GM21825 (cell line): Measurements from ENCODE around the gene MYO10.

Experiments used
- ATAC-seq: cut with Tn5 transposase; IDR thresholded peaks from one replicate; pipeline ENCODE4 v1.9.1; 2021; ENCODE audit warnings: mild to moderate bottlenecking, moderate library complexity; ENCODE audit not compliant: unreplicated experiment

The MYO10 gene

DNA sequence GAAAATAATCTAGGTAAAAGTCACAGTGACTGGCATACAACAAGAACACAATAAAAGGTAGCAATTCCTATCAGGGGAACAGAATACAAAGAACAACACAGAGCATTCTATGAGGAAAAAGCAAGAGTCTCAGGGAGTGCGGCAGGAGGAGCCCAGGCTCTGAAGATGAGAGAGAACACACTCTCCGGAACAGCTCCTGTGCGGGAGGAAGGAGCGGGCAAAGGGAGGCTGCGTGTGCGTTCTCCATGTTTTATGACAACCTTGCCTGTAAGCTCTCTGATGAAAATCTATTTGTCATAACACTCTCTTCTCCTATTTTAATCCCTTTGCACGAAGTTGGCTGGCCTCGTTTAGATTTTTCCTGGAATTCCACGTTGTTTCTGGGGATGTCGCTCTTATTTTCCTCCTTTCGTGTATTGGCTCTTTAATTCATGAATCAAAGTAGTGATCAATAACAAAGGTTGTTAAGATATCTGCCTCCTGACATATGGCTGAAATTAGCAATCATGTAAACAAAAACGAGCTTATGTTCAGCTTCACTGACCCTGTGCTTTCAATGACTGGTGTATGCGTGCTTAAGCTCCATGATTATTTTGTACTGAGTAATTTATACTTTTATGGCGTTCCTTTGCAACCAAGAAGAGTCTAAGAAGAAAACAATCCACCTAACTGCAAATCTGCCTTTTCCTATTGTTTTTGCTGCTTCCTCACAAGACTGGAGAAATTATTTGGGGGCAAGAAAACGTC, 109.5 kb downstream of the MYO10 start:
- no peak for ATAC-seq

DNA sequence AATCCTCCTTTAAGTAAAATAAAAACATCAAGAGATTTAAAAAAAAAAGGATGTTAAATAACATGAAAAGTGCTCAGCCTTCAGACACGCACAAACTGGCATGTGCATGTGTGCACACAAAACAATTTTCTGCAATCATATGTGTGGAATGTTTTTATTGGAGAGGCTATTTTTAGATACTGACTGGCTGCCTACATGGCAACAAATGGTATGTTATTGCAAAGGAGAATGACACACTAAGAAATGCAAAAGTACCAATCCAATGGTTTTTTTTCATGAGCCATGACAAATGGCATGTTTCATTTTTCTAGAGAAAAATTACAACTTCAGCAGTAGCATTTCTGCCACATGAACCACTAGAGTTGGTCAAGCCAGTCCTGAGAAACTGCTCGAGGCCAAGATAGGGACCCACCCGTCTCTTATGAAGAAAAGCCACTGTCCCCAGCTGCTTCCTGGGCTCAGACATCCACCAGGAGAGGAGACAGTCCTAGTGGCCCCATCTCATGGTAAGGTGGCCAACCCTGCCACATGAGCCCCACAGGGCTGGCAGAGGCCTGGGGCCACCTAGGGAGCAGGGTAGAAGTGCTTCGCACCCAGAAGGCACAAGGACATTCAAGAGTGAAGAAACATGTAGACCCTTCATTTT, 116.4 kb downstream of the MYO10 start:
- ATAC-seq, result no peak

DNA sequence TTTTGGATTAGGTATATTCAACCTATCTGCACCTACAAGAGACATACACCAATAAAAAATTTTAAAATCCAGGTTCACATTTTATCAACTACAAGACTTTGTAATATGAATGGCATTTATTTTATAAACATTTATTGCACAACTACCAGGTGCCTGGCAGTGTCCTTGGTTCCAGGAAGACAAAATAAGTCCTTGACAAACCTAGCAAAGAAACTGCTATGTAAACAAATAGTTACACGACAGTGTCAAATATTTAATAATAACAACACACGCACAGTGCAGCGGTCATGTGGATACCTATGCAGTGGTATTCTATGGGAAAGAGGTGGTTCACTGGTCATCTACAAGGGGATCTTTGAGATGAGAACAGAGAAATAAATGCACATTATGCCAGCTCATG, 120.7 kb downstream of the MYO10 start:
- ATAC-seq, result no peak

DNA sequence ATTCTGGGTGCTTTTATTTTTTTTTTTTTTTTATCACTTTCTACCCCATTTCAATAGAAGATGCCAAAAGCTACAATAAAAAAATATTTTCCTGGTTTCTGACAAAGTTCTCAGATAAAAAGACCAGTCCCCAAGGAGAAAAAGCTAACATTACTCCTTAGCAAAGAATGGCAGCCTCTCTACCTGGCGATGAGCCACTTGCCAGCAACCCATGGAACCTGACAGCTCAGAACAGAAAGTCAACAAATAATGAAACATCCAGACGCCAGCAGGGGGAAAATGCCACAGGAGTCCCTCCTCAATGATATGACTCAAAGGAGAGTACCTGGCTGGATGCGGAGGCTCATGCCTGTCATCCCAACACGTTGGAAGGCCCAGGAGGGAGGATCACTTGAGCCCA, 123.2 kb downstream of the MYO10 start:
- ATAC-seq, result no peak

DNA sequence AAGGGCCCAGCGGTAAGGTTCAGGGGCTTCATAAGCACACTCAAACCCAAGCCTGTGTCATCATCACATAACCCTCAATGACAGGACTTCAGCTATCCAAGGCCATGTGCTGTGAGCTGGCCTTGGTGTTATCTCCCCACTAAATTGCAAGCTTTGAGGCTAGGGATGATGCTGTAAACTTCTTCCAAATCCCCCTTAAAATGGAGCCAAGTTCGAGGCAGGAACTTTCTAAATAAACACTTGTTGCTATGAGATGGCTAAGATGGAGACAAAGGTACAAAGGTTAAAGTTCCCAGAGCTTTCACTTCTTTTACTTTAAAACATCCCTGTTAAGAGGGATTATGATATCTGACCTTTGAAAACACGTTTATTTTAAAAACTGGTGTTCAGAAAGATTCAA, 123.6 kb downstream of the MYO10 start:
- no peak for ATAC-seq

DNA sequence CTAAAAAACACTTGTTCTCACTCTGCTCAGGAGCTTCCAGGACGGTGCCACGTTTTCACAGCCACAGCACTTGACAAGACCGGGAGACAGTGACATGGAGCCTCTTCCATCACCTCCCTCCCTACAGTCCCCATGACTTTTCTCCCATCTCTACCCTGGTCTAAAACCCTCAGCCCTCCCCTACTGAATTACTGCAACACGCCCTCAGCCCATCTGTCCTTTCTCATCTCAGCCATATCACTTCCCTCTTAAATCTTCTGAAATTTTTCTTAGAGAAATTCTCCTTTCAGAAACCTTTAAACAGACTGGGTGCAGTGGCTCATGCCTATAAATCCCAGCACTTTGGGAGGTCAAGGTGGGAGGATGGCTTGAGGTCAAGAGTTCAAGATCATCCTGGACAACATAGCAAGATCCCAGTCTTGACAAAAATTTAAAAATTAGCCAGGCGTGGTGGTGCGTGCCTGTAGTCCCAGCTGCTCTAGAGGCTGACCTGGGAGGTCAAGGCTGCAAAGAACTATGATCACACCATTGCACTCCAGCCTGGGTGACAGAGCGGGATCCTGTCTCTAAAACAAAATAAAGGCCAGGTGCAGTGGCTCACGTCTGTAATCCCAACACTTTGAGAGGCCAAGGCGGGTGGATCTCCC, 125.8 kb downstream of the MYO10 start:
- ATAC-seq, result no peak

DNA sequence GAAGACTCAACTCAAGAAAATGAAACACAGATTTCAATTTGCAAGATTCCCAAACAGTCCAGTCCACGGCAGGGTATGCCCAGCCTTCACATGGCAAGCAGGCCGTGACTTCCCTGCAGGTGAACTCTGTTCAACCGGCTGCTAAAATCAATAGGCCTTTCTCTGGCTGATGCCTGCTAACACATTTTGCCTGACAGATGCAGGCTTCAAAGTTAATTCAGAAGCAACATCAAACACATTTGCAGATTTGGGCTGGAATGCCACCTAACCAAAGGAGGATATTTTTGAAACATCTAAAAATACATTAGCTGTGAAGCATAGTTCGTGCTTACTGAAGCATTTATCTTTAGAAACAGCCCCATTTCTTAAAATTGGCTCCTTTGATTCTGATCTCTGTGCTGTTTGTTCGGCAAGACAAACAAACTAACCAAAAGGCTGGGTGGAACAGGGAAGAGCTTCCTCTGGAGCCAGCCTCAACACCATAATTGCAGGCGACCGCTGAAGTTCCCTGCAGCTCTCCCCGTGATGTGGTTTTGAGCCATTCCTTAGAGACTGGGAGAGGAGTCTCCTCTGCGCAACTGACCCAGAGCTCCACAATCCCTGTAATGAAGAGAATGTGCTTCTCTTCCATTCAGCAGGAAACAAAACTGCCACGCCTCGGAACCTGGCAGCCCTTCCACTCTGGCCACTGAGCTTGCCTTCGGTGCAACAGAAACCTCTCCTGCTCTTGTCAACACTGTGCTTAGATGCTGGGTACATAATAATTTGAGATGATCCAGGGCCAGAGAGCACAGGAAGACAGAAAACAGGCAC, 126.5 kb downstream of the MYO10 start:
- ATAC-seq, result no peak

DNA sequence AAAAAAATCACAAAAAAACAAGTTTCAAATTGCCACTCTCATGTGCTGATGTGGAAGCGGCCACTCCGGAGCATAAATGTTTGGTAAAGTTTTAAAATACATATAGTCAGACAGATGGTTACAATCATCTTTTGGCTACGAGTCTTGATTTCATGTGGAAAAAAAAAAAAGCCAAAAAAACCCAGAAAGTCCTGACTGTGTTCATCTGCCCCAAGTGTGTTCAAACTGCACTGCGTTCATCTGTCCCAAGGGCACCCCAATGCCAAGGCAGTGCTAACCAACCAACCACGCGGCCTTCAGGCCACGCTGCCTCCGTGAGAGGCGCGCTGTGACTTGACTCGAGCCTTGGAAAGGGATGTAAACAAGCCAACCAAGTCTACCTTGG, 127.1 kb downstream of the MYO10 start:
- ATAC-seq, result no peak

DNA sequence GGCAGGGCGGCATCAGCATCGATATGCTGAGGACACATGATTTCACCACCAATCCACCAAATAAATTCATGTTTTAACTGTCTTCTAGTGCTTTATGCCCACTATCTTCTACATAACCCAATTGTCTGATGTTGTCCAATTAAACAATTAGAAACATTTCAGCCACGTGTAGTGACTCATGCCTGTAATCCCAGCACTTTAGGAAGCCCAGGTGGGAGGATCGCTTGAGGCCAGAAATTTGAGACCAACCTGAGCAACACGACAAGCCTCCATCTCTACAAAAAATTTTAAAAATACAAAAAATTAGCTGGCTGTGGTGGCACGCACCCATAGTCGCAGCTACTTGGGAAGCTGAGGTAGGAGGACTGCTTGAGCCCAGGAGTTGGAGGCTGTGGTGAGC, 128.1 kb downstream of the MYO10 start:
- ATAC-seq, result no peak

DNA sequence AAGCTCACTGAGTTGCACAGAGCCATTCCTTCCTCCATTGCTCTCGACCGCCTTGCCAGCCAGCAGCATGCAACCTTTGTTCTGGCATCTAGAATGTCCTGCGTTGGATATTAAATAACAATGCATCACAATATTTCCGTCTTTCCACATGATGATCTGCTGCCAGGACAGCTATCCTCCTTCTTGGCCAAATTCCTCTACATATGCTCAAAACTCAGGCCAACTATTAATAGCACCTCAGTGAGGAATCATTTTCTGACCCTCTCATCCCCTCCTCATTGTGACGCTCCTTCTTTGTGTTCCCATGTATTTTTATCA, 128.6 kb downstream of the MYO10 start:
- ATAC-seq, result no peak

DNA sequence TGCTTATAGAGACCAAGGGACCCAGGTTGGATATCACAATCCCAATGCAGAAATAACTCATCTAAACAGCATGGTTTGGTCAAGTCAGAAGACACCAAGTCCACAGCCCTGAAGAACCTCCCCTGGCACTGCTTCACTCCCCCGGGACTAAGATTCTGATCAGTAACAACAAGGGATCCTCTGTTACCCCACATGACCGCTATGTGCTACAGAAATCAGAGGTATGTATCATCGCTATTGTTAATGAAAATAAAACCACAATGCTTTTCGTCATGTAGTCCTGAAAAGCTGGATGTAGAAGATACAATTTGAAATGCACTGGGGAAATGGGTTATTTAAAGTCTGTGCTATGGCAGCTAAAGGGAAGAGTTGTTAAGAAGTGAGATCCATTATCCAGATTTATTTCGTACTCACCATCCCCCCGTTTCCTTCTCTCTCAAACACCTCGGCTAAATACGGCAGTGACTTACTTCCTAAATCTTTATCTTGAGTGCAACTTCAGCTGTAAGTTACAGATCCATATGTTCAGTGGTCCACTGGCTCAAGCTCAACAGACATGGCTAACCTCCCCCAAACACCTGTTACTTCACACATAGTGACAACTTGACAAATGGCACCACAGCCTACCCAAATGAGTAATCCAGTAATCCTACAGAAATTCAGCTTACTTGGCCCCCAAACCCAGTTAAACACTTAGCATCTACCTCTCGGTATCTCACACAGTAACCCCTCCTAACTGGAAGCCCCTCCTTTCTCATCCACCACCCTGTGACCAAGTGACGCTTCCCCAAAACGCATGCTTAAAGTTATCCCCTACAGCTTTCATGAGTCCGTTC, 129.2 kb downstream of the MYO10 start:
- no peak for ATAC-seq

DNA sequence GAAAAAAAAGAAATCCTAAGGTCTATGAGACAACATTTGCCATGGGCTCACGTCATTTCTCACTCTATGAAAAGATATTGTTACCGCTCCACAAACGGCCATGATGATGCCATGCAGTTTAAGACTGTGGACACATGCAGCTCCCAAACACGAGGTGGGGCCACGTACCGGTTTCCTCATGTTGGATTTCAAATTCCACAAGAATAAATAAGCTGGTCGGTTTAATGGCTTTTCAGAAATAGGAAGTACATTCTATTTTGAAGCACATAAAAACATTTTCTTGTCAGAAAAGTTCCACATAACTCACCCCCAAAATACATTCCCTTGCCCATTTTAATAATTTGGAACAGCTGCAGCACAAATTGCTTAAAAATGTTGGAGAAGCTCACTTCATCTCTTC, 130.6 kb downstream of the MYO10 start:
- no peak for ATAC-seq

DNA sequence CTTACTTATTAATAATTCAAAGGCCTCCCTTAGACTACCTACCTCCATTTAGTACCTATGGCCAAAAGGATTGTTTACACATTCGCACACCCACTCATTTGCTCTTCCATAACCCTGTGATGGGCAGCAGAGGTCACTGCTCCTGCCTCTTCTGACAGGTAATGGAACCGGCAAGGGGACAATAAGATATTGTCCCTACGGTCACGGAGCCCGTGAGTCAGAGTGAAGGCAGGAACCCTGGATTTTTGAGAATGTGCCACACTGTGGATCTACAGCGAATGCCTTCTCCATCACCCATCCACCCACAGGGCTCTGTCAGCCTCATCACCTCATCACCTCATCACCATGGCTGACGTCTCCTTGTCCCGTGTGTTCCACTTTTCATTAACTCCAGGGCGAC, 132.3 kb downstream of the MYO10 start:
- no peak for ATAC-seq

DNA sequence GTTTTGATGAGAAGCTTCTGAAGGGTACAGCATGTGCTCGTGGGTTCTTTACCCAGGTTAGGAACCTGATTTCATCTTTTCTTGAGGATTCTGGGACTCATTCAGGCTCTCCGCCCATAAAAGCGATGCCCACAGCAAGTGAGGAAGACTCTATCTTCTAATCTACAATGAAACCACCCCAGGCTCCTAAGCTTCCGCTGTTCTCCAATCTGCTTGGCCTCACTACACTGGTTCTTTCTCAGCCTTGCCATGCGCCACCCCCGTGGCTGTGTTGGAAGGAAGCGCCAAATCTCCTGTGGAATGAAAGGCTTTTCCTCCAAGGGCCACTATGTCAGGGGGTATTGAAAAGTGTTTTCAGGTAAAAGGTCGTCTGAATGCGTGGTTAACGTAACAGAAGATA, 135.6 kb downstream of the MYO10 start:
- ATAC-seq, result no peak

DNA sequence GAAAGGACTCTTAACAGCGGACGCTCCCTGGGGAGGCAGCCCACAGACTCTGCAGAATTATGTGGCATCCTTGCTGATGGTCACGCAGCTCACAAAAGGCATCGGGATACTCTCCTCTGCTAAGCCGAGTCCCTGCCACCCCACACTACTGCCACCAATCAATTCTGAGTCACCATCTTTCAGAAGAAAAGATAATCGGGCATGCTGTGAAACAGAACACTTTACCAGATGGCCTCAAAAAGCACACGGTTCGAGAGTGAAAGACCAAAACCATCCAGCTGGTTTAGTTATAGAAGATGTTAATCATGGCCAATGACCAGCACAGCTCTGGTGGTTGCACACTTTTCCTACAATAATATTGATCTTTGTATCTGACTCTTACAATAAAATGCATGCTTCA, 136.3 kb downstream of the MYO10 start:
- no peak for ATAC-seq

DNA sequence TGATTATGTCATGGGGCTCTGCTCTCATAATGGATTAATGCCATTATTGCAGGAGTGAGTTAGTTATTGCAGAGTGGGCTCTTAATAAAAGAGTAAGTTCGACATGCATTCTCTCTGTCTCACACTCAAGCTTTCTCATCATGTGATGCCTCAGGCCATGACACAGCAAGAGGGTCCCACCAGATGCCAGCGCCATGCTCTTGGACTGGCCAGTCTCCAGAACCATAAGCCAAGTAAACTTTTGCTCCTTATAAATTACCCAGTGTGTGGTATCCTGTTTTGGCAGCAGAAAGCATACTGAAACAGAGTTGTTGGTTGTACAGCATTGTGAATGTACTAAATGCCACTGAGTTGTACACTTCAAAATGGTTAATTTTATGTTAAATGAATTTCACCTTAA, 138.1 kb downstream of the MYO10 start:
- ATAC-seq, result no peak

DNA sequence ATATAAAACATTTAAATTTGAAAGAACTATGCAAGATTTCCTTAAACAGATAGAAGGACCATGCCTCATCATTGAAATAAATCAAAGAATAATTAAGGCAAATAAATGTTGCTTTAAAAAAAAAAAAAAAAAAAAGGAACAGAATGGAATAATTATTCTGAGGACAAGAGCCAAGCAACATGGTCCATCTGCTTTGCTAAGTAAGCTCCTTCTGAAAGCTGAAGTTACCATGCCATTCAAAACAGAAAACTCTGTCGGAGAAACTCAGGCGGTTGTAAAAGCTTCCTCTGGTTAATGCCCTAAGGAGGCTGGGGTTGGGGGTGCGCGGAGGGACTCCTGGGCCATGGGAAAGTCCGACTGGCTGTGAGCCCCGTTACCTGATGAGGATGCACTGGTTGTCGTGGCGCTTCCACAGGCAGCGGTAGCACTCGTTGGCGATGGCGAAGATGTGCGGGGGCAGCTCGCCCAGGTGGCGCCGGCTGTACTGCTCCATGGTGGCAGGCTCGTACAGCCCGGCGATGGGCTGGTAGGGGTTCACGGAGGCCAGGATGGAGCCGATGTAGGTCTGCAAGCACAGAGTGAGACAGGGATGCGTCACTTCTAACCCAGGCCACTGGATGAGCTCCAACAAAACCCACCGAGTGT, 141.7 kb downstream of the MYO10 start:
- ATAC-seq, result no peak

DNA sequence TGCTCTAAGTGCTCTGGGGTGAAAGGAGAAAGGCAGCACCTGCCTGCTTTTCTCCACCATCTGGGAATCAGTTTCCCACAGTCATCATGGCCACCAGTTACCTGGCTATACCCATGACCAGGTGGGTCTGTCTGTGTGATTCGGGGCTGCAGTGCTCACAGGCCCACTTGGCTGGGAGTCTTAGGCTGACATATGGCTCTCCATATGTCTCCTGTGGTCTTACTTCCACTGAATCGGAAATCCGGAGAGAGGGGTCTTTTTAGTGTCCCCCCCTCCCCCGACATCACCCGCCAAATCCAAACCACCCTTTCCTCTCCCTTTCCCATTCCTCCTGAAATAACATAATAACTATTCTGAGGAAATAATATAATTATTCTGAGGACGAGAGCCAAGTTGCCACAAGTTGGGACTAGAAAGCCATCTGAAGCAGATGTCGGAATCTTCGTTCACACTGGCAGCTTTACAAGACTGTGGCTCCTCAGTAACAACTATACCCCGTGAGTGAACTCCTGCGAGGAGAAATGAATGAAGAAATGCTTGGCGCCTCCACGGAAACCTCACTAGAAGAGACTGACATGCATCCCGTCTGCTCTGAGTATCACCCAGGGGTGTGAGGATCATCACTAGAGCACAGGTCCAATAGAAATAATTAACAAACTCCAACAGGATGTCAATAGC, 143.4 kb downstream of the MYO10 start:
- no peak for ATAC-seq

DNA sequence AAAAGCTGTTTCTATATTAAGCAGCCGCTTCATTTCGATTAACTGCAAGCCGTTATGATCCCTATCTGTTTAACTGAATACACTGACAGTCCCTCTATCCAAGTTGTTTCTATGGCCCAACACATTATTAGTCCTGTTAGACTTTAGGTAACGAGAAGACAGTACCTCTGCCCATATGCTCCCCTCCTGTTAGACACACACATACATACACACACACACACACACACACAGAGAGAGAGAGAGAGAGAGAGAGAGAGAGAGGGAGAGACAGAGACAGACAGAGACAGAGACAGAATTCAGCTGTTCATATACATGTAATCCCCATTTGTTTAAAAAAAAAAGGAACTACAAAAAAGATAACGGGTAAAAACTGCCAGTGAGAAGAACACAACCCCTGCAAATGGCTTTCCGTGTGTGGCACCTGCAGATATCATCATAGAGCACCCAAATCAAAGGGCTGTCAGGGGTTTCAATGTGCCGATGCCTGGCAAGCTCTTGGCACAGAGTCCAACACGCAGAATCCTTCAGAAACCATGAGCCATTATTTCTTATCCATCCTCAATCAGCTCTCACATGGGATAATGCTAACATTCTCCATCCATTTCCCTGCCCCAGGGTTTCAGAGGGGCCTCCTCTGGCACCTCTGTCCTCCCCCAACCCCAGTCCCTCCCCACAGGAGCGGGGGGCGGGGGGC, 144.0 kb downstream of the MYO10 start:
- ATAC-seq, result no peak
